ENCODE measurements around the gene HSD17B8. TPM values are rescaled to one million over a fixed set of nuclear protein-coding genes. Genes with fewer than 3 reads are reported as not detected.

HSD17B8 gene
- total RNA-seq (10 to 100 TPM in 1 of 2 donors, 1 to 10 TPM in 1; 7.8 to 24.8 TPM), polyA plus RNA-seq (ENCODE audit: insufficient read length in 2 of 2) (10 to 100 TPM in 1 of 2 donors, 1 to 10 TPM in 1; 8.5 to 10.5 TPM)
- long read RNA-seq, donor 1, transcript HSD17B8-203 (9 exons, 990 nt): major isoform, 6 of 6 reads
- long read RNA-seq, donor 1, partial matches to known transcripts: 0 of 6 reads
- long read RNA-seq, donor 1, other reads (novel, unspliced or antisense): 0 of 6 reads
- long read RNA-seq, donor 2, partial matches to known transcripts: 0 of 3 reads
- long read RNA-seq, donor 2, other reads (novel, unspliced or antisense): 0 of 3 reads
- long read RNA-seq, donor 3, partial matches to known transcripts: 0 of 1 reads
- long read RNA-seq, donor 3, other reads (novel, unspliced or antisense): 0 of 1 reads
- long read RNA-seq, donor 4, transcript HSD17B8-203 (9 exons, 990 nt): major isoform, 13 of 19 reads
- long read RNA-seq, donor 4, partial matches to known transcripts: 6 of 19 reads
- long read RNA-seq, donor 4, other reads (novel, unspliced or antisense): 0 of 19 reads

- peak; percentile 78 to 98 (median 89) for DNase-seq (ENCODE audit: low read depth in 4 of 6, low spot score in 6 of 6)
- peak within 1 kb of the TSS; percentile 87 for H3K4me3 ChIP-seq (ENCODE audit: low read depth, low read length)
- no peaks in the 10 kb centered on the region for H3K27me3 ChIP-seq (ENCODE audit: control insufficient read depth, insufficient read depth, low read length)
- WGBS (ENCODE audit: insufficient coverage): under 1% methylated on average over 35 of the region's 48 CpGs
- peaks cover 66% of the 10 kb centered on the region for H3K4me1 ChIP-seq (ENCODE audit: control insufficient read depth, insufficient read depth, low read length)
- peaks cover 24% of the 10 kb centered on the region for H3K36me3 ChIP-seq (ENCODE audit: control insufficient read depth, insufficient read depth, low read length)
- no peaks in the 10 kb centered on the region for H3K9me3 ChIP-seq (ENCODE audit: control insufficient read depth, insufficient read depth, low read length)
- H3K27ac ChIP-seq (ENCODE audit: low read depth, low read length): peak within 1 kb of the TSS; percentile 58
Measured at GRCh38 chr6:33204415-33205190, at the start of gene HSD17B8. HSD17B8 (plus strand) TSS chr6:33204655; CDS start chr6:33204669, 14 bp downstream.

GRCh38 chr6:33156561-33156960, 47.9 kb upstream of the HSD17B8 start:
- Histone ChIP-seq H3K27me3 (ENCODE audit: control insufficient read depth, insufficient read depth, low read length) (no peaks in the 10 kb centered on the region), H3K4me3 (ENCODE audit: low read depth, low read length) (no peak overlapping the region), H3K9me3 (ENCODE audit: control insufficient read depth, insufficient read depth, low read length) (no peaks in the 10 kb centered on the region), H3K36me3 (ENCODE audit: control insufficient read depth, insufficient read depth, low read length) (no peaks in the 10 kb centered on the region), H3K4me1 (ENCODE audit: control insufficient read depth, insufficient read depth, low read length) (peaks cover 13% of the 10 kb centered on the region), H3K27ac (ENCODE audit: low read depth, low read length) (no peak overlapping the region)
- WGBS (ENCODE audit: insufficient coverage): 83% methylated on average over 4 of the region's 6 CpGs
- no peak for DNase-seq (ENCODE audit: low read depth in 4 of 6, low spot score in 6 of 6)

GRCh38 chr6:33156964-33157363, 47.5 kb upstream of the HSD17B8 start:
- H3K9me3 ChIP-seq (ENCODE audit: control insufficient read depth, insufficient read depth, low read length): no peaks in the 10 kb centered on the region
- peaks cover 17% of the 10 kb centered on the region for H3K4me1 ChIP-seq (ENCODE audit: control insufficient read depth, insufficient read depth, low read length)
- no peak for DNase-seq (ENCODE audit: low read depth in 4 of 6, low spot score in 6 of 6)
- H3K36me3 ChIP-seq (ENCODE audit: control insufficient read depth, insufficient read depth, low read length): no peaks in the 10 kb centered on the region
- H3K27ac ChIP-seq (ENCODE audit: low read depth, low read length): no peak overlapping the region
- peaks cover 2% of the 10 kb centered on the region for H3K27me3 ChIP-seq (ENCODE audit: control insufficient read depth, insufficient read depth, low read length)
- WGBS (ENCODE audit: insufficient coverage): 70% methylated on average over 1 of the region's 2 CpGs
- no peak overlapping the region for H3K4me3 ChIP-seq (ENCODE audit: low read depth, low read length)

GRCh38 chr6:33160096-33160495, 44.4 kb upstream of the HSD17B8 start:
- peaks cover 26% of the 10 kb centered on the region for H3K4me1 ChIP-seq (ENCODE audit: control insufficient read depth, insufficient read depth, low read length)
- WGBS (ENCODE audit: insufficient coverage): 94% methylated on average over 8 of the region's 11 CpGs
- H3K9me3 ChIP-seq (ENCODE audit: control insufficient read depth, insufficient read depth, low read length): no peaks in the 10 kb centered on the region
- H3K36me3 ChIP-seq (ENCODE audit: control insufficient read depth, insufficient read depth, low read length): peaks cover 12% of the 10 kb centered on the region
- H3K27ac ChIP-seq (ENCODE audit: low read depth, low read length): no peak overlapping the region
- no peak for DNase-seq (ENCODE audit: low read depth in 4 of 6, low spot score in 6 of 6)
- H3K4me3 ChIP-seq (ENCODE audit: low read depth, low read length): no peak overlapping the region
- H3K27me3 ChIP-seq (ENCODE audit: control insufficient read depth, insufficient read depth, low read length): peaks cover 3% of the 10 kb centered on the region

GRCh38 chr6:33160728-33161344, 43.6 kb upstream of the HSD17B8 start:
- 24% methylated on average over 11 of the region's 13 CpGs for WGBS (ENCODE audit: insufficient coverage)
- DNase-seq (ENCODE audit: low read depth in 4 of 6, low spot score in 6 of 6): peak in 5 of 6 donors; percentile 23 to 92 (median 68)
- Histone ChIP-seq H3K27ac (ENCODE audit: low read depth, low read length) (peak overlapping the region; percentile 75), H3K36me3 (ENCODE audit: control insufficient read depth, insufficient read depth, low read length) (peaks cover 17% of the 10 kb centered on the region), H3K4me1 (ENCODE audit: control insufficient read depth, insufficient read depth, low read length) (peaks cover 26% of the 10 kb centered on the region), H3K4me3 (ENCODE audit: low read depth, low read length) (no peak overlapping the region), H3K27me3 (ENCODE audit: control insufficient read depth, insufficient read depth, low read length) (peaks cover 3% of the 10 kb centered on the region), H3K9me3 (ENCODE audit: control insufficient read depth, insufficient read depth, low read length) (no peaks in the 10 kb centered on the region)

- DNase-seq (ENCODE audit: low read depth in 4 of 6, low spot score in 6 of 6): peak in 4 of 6 donors; percentile 30 to 79 (median 42)
- peaks cover 26% of the 10 kb centered on the region for H3K4me1 ChIP-seq (ENCODE audit: control insufficient read depth, insufficient read depth, low read length)
- H3K9me3 ChIP-seq (ENCODE audit: control insufficient read depth, insufficient read depth, low read length): no peaks in the 10 kb centered on the region
- peak overlapping the region; percentile 40 for H3K4me3 ChIP-seq (ENCODE audit: low read depth, low read length)
- under 1% methylated on average over 49 of the region's 58 CpGs for WGBS (ENCODE audit: insufficient coverage)
- peaks cover 3% of the 10 kb centered on the region for H3K27me3 ChIP-seq (ENCODE audit: control insufficient read depth, insufficient read depth, low read length)
- peak overlapping the region; percentile 75 for H3K27ac ChIP-seq (ENCODE audit: low read depth, low read length)
- peaks cover 25% of the 10 kb centered on the region for H3K36me3 ChIP-seq (ENCODE audit: control insufficient read depth, insufficient read depth, low read length)
Measured at GRCh38 chr6:33161354-33162331, 42.8 kb upstream of the HSD17B8 start.

- Histone ChIP-seq H3K36me3 (ENCODE audit: control insufficient read depth, insufficient read depth, low read length) (peaks cover 40% of the 10 kb centered on the region), H3K27me3 (ENCODE audit: control insufficient read depth, insufficient read depth, low read length) (peaks cover 3% of the 10 kb centered on the region), H3K27ac (ENCODE audit: low read depth, low read length) (no peak overlapping the region), H3K4me3 (ENCODE audit: low read depth, low read length) (no peak overlapping the region), H3K4me1 (ENCODE audit: control insufficient read depth, insufficient read depth, low read length) (peaks cover 26% of the 10 kb centered on the region), H3K9me3 (ENCODE audit: control insufficient read depth, insufficient read depth, low read length) (no peaks in the 10 kb centered on the region)
- DNase-seq (ENCODE audit: low read depth in 4 of 6, low spot score in 6 of 6): no peak
- WGBS (ENCODE audit: insufficient coverage): 94% methylated on average over 3 of the region's 10 CpGs
Measured at GRCh38 chr6:33163540-33163939, 40.9 kb upstream of the HSD17B8 start.

- DNase-seq (ENCODE audit: low read depth in 4 of 6, low spot score in 6 of 6): no peak
- Histone ChIP-seq H3K4me3 (ENCODE audit: low read depth, low read length) (no peak overlapping the region), H3K27ac (ENCODE audit: low read depth, low read length) (no peak overlapping the region), H3K4me1 (ENCODE audit: control insufficient read depth, insufficient read depth, low read length) (peaks cover 26% of the 10 kb centered on the region), H3K9me3 (ENCODE audit: control insufficient read depth, insufficient read depth, low read length) (no peaks in the 10 kb centered on the region), H3K36me3 (ENCODE audit: control insufficient read depth, insufficient read depth, low read length) (peaks cover 40% of the 10 kb centered on the region), H3K27me3 (ENCODE audit: control insufficient read depth, insufficient read depth, low read length) (peaks cover 3% of the 10 kb centered on the region)
- WGBS (ENCODE audit: insufficient coverage): 66% methylated on average over 10 of the region's 10 CpGs
Measured at GRCh38 chr6:33164176-33164575, 40.3 kb upstream of the HSD17B8 start.

Data from spinal cord (tissue), 10 donors.